LNCaP clone FGC (cell line): ENCODE results near the gene PI4KA.
A peak's percentile ranks its signal among the peaks of the same experiment; 100 is the strongest.

Source experiments
- DNase-seq: peaks from one replicate; pipeline ENCODE4 v3.0.0-alpha.2; 2011; ENCODE audit warnings: low read depth
- H3K4me3 ChIP-seq: 2 replicates; pipeline ENCODE4 v1.5.1; 2011; ENCODE audit warnings: mild to moderate bottlenecking, low read depth, low read length, control low read depth
- TF ChIP-seq, protein P1 (sequence below): IDR thresholded peaks from 2 replicates; pipeline ENCODE4 v1.5.1; 2012; ENCODE audit warnings: mild to moderate bottlenecking; ENCODE audit not compliant: control insufficient read depth, insufficient read depth; ENCODE audit errors: extremely low read depth

PI4KA gene

DNA sequence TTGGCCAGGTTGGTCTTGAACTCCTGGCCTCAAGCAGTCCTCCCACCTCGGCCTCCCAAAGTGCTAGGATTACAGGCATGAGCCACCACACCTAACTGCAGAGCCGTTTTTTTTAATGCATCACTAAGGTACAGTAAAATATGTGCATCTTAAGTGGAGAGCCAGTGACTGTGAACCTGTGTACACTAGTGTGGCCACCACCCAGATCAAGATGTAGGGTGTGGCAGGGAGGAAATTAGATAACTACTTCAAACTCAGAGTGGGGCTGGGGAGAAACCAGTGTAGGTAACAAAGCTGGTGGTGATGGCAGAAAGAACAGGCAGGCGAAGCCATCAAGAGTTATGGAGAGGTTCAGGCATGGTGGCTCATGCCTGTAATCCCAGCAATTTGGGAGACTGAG, 14.6 kb upstream of the PI4KA start:
- no peak overlapping the region for H3K4me3 ChIP-seq
- TF ChIP-seq, protein P1, sequence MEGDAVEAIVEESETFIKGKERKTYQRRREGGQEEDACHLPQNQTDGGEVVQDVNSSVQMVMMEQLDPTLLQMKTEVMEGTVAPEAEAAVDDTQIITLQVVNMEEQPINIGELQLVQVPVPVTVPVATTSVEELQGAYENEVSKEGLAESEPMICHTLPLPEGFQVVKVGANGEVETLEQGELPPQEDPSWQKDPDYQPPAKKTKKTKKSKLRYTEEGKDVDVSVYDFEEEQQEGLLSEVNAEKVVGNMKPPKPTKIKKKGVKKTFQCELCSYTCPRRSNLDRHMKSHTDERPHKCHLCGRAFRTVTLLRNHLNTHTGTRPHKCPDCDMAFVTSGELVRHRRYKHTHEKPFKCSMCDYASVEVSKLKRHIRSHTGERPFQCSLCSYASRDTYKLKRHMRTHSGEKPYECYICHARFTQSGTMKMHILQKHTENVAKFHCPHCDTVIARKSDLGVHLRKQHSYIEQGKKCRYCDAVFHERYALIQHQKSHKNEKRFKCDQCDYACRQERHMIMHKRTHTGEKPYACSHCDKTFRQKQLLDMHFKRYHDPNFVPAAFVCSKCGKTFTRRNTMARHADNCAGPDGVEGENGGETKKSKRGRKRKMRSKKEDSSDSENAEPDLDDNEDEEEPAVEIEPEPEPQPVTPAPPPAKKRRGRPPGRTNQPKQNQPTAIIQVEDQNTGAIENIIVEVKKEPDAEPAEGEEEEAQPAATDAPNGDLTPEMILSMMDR = no peak
- DNase-seq = no peak

DNA sequence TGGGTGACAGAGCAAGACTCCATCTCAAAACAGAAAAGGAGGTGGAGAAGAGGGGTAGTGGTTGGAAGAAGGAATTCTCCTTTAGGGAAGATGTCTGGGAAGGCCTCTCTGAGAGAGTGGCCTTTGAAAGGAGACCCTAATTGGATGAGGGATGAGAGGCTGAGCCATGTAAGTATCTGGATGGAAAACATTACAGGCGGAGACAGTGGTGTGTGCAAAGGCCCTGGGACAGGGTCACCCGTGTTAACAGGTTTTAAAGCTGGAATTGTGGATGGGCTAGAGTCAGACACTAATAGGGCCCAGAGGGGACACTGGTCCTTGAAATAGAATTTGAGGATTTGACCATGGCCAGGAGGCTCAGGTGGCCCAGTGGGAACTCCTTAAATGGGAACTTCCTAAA, 10.6 kb upstream of the PI4KA start:
- TF ChIP-seq, protein P1 = no peak
- no peak overlapping the region for H3K4me3 ChIP-seq

DNA sequence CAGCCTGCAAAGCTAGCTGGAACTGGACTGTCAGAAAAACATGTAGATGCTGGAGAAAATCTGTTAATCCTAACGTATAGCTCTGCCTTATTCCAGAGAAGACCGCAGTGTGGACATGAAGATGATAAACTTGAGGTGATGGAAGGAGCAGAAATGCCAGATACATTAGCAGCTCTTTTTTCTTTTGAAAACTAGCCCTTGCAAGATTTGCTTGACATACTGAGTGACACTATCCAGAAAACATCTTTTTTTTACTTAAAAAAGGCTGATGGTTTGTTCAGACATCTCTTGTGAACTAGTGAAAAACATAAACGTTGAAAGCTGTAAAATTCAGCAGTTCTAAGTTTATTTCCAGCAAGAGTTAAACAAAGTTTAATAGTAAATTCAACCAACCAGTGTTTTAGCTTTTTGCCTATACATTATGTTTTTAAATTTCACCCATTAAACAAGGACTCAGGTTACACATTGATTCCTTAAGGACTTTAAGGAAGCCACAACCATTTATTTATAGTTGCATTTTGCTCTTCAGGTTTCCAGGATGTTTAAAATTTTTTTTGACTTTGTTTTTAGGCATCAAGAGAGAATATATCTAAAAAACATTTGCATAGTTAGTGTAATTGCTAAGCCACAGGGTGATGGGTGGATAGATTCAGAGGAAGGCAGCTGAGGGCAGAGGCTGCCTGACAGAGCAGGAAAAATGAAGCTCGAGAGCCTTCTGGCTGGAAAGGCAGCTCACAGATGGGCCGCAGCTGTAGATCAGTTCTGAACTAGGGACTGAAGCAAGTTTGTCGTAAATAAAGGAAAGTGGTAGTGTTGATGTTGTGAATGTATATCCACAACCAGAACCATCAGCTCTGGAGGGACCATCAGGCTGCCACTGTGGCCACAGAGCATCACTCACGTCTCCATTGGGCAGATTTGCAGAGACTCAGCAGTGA, 9.7 kb upstream of the PI4KA start:
- H3K4me3 ChIP-seq = no peak overlapping the region
- TF ChIP-seq, protein P1 = no peak
- DNase-seq = no peak

More for the DNA sequence above, 10.6 kb upstream of the PI4KA start:
- no peak for DNase-seq

DNA sequence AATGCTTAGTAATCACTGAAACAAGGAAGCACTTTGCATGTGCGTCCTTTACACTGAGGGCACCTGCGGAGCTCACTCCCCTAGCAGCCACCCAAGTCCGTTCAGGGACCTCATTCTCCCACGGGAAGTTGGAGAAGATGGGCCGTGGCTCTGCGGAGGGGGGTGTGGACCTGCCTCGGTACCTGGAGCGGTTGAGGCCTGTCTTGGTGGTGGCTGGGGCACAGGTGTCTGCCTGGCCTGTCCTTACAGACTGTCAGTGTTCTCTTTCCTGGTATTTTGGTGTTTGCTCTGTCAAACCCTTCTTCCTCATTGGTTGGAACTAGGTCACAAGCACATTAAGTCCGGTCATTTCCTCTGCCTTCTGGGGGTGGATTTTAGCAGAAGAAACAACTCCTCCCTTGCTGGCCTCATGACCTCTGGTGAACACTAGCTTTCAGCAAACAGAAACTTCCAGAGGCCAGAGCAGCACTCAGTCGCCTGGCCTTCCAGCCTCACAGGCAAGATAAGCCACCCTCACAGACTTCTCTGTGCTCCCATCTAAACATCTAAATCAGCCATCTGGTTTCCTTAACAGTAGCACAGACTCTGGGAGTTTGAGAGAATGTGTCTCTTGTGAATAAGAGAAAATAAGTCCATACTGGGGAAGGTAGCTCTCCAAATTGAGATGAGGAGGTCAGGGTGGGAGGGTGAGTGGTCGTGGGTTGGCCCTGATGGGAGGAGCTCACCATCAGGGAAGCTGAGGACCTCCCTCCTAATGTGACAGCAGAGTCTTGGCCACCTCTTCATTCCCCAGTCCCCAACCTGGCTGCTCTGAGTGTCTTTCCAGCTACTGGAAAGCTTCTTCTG, 8.8 kb upstream of the PI4KA start:
- DNase-seq = peak; percentile 86
- peak overlapping the region; percentile 3 for H3K4me3 ChIP-seq
- TF ChIP-seq, protein P1 = no peak

DNA sequence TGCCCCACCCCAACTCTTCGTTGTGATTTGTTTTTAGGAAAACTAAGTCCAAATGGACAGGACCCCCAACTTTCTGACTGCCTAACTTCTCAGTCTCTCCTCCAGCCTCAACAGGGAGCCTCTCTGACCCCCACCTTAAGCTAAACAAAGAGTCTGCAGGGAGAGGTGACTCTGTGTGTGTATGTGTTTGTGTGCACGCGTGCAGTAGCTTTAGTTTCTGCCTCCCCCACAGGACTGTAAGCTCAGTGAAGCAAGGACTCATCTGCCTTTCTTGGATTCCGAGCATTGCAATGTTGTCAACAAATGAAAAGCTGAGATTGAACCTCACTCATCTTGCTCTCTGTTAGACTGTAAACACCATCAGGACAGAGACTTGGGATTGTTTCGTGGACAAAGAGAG, 8.1 kb upstream of the PI4KA start:
- peak overlapping the region; percentile 3 for H3K4me3 ChIP-seq
- TF ChIP-seq, protein P1 = no peak
- no peak for DNase-seq

DNA sequence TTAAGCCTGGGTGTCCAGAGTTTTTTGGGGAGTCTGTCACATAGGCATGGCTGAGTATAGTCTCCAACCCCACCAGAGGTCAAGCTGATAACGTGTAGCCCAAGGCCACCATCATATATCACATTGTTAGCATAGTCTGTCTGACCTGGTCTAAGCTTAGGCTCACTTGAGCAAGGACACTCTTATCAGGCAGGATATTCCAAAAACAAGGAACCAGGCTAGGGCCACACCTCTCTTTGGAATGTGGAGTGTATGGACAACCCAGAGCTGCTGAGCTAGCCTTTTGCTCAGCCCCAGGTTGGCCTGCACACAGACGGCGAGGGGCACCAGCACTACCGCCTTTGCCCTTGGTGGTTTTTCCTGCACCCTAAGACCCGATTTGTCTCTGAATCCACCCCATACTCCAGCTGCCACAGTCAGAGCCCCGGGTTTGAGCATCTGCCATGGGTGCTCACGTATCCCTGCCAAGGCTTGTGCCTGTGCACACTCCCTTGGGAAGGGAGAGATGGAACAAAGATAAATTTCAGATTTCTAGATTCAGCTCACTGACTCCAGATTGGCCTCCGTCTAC, 7.3 kb upstream of the PI4KA start:
- no peak for DNase-seq
- TF ChIP-seq, protein P1 = no peak
- H3K4me3 ChIP-seq = no peak overlapping the region
